Activated CD4-positive, alpha-beta T cell treated with anti-CD3 and anti-CD28 coated beads, Interleukin-2, amount 50 U/mL, for 1 hour (primary cell): Measurements from ENCODE around the gene MFSD1.

Source experiments
- DNase-seq: peaks from one replicate; pipeline ENCODE4 v3.0.0-alpha.2; 2020

MFSD1 gene

GRCh38 chr3:158821847-158822246 is 20.0 kb downstream of the MFSD1 start:
- DNase-seq, result no peak

- DNase-seq, result no peak
Observed at GRCh38 chr3:158823426-158823825, 21.6 kb downstream of the MFSD1 start.

GRCh38 chr3:158827773-158828172 is 25.9 kb downstream of the MFSD1 start:
- no peak for DNase-seq

- DNase-seq, result no peak
Observed at GRCh38 chr3:158830391-158830790, 28.5 kb downstream of the MFSD1 start.

DNA sequence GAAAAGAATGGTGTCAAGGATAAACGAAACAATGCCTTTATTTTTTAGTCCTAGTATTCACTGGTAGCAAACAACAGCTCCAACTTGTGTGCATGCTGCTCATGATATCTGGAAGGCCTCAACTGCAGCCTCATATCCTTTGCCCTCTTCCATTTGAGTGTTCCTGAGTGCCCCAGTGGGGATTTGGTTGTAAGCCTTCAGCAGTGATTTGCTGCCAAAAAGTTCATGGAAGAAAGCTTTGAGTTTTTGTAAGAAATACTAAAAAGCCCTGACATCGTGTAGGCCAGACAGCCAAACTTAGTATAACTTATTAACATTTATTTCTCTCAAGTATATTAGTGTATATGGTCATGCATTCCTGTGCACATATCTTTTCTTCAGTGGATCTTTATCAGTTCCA is 30.0 kb downstream of the MFSD1 start:
- no peak for DNase-seq

GRCh38 chr3:158835631-158836030 is 33.8 kb downstream of the MFSD1 start:
- DNase-seq, result no peak

DNA sequence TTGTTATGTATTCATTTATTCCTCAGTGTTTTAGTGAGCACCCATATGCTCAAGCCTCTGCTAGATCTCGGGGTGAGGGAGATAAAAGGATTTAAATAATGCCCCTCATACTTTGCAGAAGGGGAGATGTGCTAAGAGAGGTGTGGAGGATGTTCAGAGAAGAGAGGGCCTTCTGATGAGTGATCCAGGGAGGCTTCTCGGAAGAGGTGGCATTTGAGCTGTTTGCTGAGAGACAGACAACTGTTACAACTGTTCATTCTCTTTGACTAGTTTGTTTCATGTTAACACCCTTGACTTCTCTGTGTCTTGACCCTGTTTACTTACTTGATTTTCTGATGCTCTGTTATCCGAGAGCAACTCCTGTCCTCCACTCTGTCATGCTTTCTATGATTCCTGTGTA is 34.5 kb downstream of the MFSD1 start:
- no peak for DNase-seq

DNA sequence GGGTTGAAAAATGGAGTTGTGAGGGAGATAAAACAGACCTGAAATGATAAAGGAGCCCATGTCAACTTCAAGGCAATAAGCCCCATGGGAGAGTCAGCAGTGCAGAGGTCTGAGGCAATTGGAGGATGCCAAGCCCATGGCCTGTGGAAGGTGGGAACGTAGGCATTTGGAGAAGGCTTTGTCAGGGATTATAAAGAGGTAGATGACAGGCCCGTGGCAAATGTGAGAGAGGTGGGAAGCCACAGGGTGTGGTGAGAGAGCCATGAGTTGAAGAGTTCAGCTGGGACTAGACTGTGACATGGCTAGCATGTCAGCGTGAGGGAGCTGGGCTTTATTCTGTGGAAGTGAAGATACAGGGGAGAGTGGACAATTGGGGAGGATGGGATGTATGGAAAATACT is 35.4 kb downstream of the MFSD1 start:
- DNase-seq, result no peak

GRCh38 chr3:158839966-158840365 is 38.1 kb downstream of the MFSD1 start:
- no peak for DNase-seq

GRCh38 chr3:158841387-158841786 is 39.5 kb downstream of the MFSD1 start:
- DNase-seq, result no peak

GRCh38 chr3:158842976-158843375 is 41.1 kb downstream of the MFSD1 start:
- DNase-seq, result no peak

- peak; percentile 19 for DNase-seq
Observed at GRCh38 chr3:158845765-158846350, 44.0 kb downstream of the MFSD1 start.

- no peak for DNase-seq
Observed at GRCh38 chr3:158846803-158847451, 45.1 kb downstream of the MFSD1 start.

GRCh38 chr3:158847452-158847821 is 45.6 kb downstream of the MFSD1 start:
- DNase-seq, result no peak

- no peak for DNase-seq
Observed at GRCh38 chr3:158847885-158848284, 46.0 kb downstream of the MFSD1 start.

DNA sequence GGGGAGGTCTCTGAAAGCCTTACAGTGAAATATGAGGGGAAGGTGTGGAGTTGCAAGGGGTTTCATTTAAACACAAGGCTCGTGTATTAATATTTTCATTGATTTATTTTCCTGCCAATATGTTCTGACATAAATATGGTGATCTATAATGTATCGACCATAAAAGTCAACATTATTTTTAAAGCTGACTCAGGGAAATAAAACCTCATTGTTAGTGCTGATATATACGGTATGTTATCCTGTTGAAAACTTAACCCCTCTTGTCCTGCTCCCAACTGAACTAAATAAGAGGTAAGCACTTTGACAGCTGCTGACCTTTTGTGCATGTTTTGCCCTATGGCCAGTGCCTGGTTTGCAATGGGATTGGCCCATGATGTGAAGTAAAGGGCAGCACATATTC is 47.9 kb downstream of the MFSD1 start:
- no peak for DNase-seq

DNA sequence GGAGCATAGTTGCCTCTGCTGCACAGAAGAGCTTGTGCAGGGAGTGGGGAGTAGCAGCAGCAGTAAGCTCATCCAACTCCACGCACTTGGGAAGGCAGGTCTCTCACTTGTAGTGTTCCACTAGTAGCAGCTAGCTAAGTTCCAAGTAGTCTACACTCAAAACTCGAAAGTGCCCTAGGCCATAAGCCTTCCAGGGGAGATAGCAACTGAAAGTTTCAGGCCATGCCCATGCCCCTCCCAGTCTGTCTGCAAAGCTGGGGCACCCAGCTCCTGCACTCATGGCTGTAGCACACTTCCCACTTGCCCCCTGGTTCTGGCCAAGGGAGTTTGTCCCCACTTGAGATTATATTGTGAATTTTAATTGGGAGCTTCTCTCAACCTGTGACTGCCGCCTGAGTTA is 57.5 kb downstream of the MFSD1 start:
- DNase-seq, result no peak

GRCh38 chr3:158863247-158863646 is 61.4 kb downstream of the MFSD1 start:
- no peak for DNase-seq

- DNase-seq, result no peak
Observed at GRCh38 chr3:158864492-158864891, 62.6 kb downstream of the MFSD1 start.

GRCh38 chr3:158875700-158876099 is 73.8 kb downstream of the MFSD1 start:
- DNase-seq, result no peak
